NCI-H2081 treated with DMSO at 0.1 percent for 48 hours (cell line): ENCODE results near the gene PRPF18.

ENCODE experiments used
- DNase-seq: peaks from one replicate; lab custom pipeline; 2025; lab: John Stamatoyannopoulos, UW

The PRPF18 gene

DNA sequence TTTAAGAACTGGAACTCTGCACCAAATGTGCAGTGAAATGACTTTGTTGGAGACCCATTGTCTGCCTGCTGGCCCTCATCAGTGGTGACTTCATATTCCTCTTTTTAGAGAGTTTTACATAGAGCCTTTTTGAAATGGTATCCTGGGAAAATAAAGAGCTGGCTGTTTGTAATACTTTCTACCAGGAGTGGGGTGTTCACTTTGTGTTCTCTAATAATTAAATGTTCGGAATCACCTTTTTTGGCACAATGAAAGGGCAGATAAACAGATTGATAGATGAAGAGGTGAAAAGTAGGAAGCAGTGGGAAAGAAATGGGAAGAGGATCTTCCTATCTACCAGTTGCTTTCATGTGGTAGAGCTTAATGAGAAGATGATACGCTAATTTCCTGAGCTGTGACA is 55.5 kb downstream of the PRPF18 start:
- no peak for DNase-seq

DNA sequence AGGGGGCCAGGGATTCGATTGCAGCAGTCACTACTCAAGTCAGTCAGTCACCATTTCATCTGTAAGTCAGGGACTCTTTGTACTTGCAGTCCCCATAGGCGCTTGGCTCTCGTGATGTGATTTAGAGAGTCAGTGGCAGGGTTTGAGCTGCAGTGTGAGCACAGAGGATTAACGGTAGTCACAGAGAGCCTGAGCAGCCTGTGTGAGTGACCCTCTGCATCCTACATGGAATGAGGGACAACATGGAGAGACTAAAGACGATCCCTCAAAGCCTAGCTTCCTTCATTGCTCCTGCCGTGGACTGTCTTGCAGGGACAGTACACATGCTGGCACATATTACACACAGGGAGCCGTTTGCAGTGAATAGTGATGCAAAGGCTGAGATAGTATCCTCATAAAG is 56.3 kb downstream of the PRPF18 start:
- no peak for DNase-seq

DNA sequence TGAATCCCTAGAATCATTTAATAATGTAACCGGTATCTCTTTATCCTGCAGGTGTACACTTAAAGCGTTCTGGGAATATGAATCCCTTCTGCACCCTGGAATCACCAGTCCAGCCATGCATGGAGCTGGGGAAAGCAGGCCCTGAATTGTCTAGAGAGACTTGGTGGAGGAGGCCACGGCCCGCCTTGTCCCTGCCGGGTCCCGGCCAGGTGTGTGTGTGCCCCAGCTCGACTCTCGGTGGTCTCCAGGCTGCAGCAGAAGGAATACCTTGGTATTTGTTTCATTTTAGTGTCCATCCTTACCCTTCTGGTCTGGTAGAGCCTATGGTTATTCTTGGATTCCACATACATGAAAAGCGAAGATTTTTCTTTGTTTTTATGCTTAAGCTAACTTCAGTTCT is 58.1 kb downstream of the PRPF18 start:
- DNase-seq = no peak

GRCh38 chr10:13648425-13648824 is 61.7 kb downstream of the PRPF18 start:
- no peak for DNase-seq

DNA sequence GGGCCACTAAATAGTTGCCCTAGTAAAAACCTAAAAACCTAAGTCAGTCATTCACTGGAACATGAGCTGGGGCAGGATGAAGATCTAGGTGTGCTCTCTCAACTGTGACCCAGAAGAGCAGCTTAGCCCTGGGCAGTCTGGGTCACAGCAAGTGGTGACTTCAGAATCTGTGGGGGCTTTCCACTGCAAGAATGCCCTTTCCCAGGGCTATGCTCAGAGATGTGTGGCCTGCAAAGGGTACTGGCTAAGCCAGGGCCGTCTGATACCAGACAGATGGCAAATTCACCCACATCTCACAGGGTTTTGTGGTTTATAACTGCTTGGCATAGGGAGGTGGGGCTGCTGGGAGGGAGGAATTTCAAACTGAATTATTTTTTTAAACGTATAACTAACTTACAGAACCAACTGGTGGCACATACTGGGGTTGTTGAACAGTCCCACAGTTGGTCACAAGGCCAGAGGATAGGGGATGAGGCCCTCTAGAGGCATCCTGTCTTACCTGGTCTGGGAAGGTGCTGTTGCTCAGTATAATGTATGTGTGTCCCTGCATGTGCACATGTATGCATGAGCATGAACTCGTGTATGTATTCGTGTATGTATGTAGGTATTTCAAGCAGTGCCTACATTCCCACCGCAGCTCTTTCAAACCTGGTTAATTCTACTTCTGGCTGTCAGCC is 63.2 kb downstream of the PRPF18 start:
- DNase-seq = no peak

GRCh38 chr10:13650961-13651360 is 64.2 kb downstream of the PRPF18 start:
- no peak for DNase-seq

DNA sequence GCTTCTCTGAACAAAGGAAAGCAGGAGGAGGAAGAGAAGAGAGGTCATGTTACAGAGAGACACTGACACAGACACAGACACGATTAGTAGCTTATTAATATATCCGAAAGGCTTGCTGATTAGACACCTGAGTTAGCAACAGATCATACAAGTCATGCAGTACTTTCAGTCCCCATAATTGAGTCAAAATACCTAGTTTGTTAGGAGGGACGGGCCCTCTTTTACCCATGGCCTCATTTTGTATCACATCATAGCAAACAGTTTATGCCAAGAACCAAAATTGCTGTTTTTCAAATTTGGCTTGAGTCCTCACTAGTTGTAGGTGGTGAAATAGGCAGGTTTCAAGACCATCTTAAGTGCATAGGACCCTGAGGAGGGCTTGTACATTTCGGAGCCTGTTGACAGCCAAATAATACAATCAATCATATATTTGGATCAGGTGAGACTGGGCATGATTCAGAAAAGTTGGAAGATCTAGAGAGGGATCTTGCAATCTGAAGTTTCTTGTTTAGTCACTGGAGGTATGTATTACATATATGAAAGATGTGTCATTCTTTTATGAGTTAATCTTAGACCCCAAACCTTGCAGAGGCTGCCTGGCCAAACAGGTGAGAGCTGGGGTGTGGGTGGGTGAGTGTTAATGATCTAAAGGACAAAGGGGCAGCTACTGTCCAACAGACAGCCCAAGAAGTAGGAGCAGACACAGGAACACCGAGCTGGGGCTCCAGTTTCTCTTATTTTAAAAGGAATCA is 65.4 kb downstream of the PRPF18 start:
- DNase-seq = no peak

DNA sequence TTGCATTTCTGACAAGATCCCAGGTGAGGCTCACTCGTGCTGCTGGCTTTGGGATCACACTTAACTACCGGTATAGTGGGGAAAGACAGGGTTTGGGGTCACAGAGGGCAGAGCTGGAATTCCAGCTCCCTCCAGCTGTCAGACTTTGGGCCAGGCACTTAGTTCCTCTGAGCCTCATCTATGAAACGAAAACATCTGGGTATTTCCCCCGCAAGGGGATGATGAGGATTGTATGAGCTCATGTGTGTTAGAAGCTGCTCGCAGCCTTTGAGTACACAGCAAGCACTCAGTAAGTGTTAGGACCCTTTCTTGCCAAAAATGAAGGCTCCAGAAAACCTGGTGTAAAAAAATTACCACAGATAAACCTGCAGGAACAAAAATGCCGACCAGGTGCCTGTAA is 66.1 kb downstream of the PRPF18 start:
- DNase-seq = no peak

DNA sequence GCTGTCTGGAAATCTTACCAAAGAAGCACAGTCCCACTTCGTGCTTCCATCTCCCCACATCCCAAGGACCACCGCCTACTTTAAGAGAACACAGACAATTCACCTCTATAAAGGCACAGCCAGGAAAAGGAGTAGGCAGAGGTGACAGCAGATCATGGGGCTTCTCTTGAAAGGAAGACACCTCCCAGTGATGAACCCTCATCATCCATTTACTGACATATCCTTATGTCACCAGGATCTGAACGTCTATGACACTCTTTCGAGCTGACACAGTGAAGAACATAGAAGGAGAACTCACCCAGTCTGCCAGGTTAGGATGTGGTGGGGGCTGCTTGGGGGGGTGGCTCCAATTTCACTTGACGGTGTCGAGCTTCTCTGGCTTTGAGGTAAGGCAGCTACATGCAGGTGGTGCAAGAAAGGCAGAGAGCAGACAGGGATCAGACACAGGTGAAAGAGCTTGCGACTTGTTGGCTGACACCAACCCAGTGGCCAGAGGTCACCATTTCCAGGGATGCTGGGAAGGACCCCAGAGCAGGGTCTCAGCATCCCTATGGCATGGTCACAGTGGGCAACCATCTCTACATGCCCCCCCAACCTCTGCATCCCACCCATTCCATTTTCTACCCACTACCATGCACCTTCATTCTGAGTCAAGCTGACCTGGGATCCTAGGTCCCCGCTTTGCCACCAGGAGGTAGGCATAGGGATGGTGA is 67.5 kb downstream of the PRPF18 start:
- no peak for DNase-seq

- no peak for DNase-seq
These were observed 68.1 kb downstream of the PRPF18 start for GRCh38 chr10:13654846-13655245.

DNA sequence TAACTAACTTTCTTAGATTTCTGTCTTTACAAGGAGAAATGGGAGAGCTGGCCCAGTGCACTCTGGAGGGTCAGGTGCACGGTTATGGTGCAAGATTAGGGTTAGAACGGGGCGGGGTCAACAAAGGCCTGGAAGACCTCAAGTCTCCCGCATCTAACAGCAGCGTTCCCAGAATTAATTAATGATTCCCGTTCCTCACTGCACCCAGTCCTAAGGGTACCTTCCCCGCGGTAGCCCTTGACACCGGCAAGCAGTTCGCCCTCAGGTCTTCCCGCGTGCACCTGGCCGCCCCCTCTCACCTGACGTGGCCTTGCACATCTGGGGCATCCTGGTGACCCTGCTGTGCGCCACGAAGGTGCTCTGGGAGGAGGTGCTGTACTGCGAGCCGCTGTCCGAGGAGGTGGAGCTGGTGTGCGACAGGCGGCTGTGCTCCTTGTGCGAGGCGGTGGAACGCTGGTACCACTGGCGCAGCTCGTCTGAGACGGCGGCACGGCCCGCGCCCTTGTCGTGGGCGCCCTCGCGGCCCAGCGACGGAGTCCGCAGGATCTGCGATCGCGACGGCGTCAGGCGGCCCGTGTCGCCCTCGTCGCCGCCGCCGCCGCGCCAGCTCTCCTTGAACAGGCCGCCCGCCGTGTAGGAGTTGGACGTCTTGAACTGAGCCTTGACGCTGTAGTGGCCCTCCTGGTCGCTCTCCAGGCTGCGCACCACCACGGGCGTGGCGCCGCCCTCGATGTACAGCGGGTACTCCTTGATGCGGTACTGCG is 69.8 kb downstream of the PRPF18 start:
- DNase-seq = no peak

DNA sequence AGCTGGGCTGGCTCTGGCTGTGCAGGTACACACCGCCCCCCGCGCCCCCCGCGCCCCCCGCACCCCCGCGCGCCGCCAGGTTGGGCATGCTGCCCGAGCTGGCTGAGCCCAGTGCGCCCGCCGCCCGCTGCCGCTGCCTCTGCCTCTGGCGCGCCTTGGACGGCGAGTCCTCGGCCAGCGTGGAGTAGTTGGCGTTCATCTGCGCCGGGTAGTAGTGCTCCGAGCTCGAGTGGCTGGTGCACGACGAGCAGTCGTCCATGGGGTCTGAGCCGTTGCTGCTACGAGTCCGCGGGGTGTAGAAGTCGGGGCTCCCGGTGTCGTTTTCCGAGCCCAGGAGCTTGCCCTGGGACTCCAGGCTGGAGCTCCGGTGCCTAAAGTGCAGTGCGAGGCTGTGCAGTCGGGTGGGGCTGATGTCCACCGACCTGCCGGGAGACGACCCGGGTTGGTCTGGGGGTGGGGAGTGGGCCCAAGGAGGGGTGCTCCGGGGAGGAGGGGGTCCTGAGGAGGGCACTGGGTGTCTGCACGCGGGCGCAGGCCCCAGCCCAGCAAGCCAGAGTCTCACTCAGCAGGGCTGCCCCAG is 70.4 kb downstream of the PRPF18 start:
- no peak for DNase-seq

- DNase-seq = no peak
These were observed 71.5 kb downstream of the PRPF18 start for GRCh38 chr10:13658264-13658663.

GRCh38 chr10:13658871-13659685 is 72.3 kb downstream of the PRPF18 start:
- no peak for DNase-seq

GRCh38 chr10:13659887-13660550 is 73.3 kb downstream of the PRPF18 start:
- DNase-seq = no peak

DNA sequence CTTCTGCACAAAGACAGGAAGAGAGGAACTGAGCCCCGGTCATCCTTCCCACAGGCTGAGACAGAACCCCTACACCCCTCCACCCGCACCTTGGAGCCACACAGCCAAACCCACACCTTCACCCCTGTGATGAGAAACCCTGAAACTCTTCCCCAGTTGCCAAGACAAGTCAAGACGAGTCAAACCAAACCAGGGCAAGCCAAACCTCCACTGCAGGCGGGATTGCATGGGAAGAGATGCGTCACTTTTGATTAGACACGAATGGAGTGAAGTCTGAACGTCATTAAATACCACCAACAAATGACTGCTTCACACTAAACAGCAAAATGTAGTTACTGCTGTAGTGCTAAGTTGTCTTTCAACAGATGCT is 73.8 kb downstream of the PRPF18 start:
- DNase-seq = no peak

- no peak for DNase-seq
These were observed 74.5 kb downstream of the PRPF18 start for GRCh38 chr10:13661256-13661655.

DNA sequence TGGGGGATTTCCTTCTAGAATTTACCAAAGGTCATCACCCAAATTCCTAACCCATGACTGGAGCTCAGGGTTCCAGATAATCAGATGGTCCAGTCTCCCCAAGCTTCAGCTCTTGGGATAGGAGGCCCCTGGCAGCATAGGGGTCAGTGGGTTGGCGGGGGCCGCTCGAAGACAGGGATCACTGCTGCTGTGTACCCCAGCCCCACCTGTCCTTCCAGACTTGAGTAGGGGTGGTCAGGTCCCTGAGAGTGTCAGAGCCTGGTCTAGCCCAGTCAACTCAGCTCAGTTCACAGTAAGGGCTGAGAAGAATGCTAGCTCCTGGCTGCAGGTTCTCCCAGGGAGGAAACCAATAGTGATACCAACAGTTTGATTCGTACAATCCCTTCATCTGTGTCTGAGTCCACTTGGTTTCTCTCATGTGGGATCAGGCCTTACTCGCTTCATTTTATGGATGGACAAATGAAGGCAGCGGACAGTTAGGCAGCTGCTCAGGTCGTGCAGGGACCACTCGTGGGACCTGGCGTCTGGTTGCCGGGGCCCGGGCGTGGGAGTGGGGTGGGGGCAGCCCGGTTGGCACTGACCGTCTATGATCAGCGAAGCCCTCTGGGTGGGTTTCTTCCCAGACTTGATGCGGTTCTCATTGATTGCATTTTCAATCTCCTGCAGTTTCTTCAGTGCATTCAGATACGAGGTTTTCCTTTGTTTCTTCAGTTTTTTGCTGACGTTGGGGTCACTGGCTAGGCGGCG is 78.9 kb downstream of the PRPF18 start:
- DNase-seq = no peak

GRCh38 chr10:13668126-13668525 is 81.4 kb downstream of the PRPF18 start:
- DNase-seq = no peak
